Fibroblast of pulmonary artery (primary cell): ENCODE measurements around the gene MAN2C1.
"Not testable (repeated sequence)": the region's sequence is repeated elsewhere in the genome, so short reads cannot be mapped to it uniquely, and the experiment has no call there.

Experiments used
- DNase-seq: peaks from one replicate; pipeline ENCODE4 v3.0.0-alpha.2; 2010; ENCODE audit warnings: low read depth
- H3K4me3 ChIP-seq: replicated peaks from 2 replicates; pipeline ENCODE4 v1.5.1; 2011; ENCODE audit warnings: low read depth, mild to moderate bottlenecking, control low read depth, low read length, moderate library complexity
- CTCF ChIP-seq: IDR thresholded peaks from 2 replicates; pipeline ENCODE4 v1.5.1; 2011; ENCODE audit warnings: mild to moderate bottlenecking, control low read depth, low read length, inconsistent platforms; ENCODE audit errors: missing control alignments

MAN2C1 gene

GRCh38 chr15:75350601-75351361, 17.6 kb downstream of the MAN2C1 start:
- no peak for DNase-seq
- TF ChIP-seq CTCF = no peak
- no peak overlapping the region for H3K4me3 ChIP-seq

GRCh38 chr15:75349851-75350588, 18.4 kb downstream of the MAN2C1 start:
- DNase-seq = no peak
- no peak overlapping the region for H3K4me3 ChIP-seq
- no peak for TF ChIP-seq CTCF

- DNase-seq, H3K4me3 ChIP-seq: not testable (repeated sequence)
Observed at GRCh38 chr15:75349351-75349669, 19.1 kb downstream of the MAN2C1 start.

- DNase-seq = no peak
- TF ChIP-seq CTCF = no peak
- peak overlapping the region; percentile 79 for H3K4me3 ChIP-seq
Observed at GRCh38 chr15:75348562-75349350, 19.7 kb downstream of the MAN2C1 start.

GRCh38 chr15:75348034-75348561, 20.3 kb downstream of the MAN2C1 start:
- no peak for TF ChIP-seq CTCF
- DNase-seq = no peak
- H3K4me3 ChIP-seq = peak overlapping the region; percentile 79

GRCh38 chr15:75347222-75348033, 21.0 kb downstream of the MAN2C1 start:
- no peak for DNase-seq
- no peak for TF ChIP-seq CTCF
- H3K4me3 ChIP-seq = peak overlapping the region; percentile 79
